H1 (cell line): ENCODE measurements around the gene MYDGF. TPM values are rescaled to one million over a fixed set of nuclear protein-coding genes. Genes with fewer than 3 reads are reported as not detected.

Experiments used
- CTCF ChIA-PET: fragments of 300-600 bp; sonication (Branson Sonifier 250); formaldehyde crosslinking; loops from one replicate; lab custom pipeline; 2021; ENCODE audit not compliant: partially characterized antibody; lab: Charles Lee
- POLR2A ChIA-PET: fragments of 300-600 bp; sonication (Branson Sonifier 250); formaldehyde crosslinking; loops from one replicate; lab custom pipeline; 2021; ENCODE audit warnings: inconsistent platforms; ENCODE audit not compliant: partially characterized antibody; lab: Charles Lee
- DNase-seq, 2 experiments: peaks; one replicate each; pipeline versions ENCODE4 v3.0.0 to v3.0.0-alpha.2; 2010 to 2022; ENCODE audit warnings: low spot score in 2 of 2, low read depth in 1 of 2, mixed read lengths in 1 of 2
- FAIRE-seq: peaks from 2 replicates; lab custom pipeline; 2011; peaks lifted over from hg19 to GRCh38; lab: Jason Lieb, UNC
- H2AFZ ChIP-seq: 2 replicates; pipeline ENCODE4 v1.8.1; 2012; ENCODE audit warnings: low read length, inconsistent platforms
- H2AK5ac ChIP-seq: 2 replicates; pipeline ENCODE4 v1.6.1; 2013; ENCODE audit warnings: low read depth, low read length
- H2BK120ac ChIP-seq: replicated peaks from 2 replicates; pipeline ENCODE3; 2013; ENCODE audit warnings: low read depth, low read length, inconsistent platforms
- H2BK12ac ChIP-seq: 2 replicates; pipeline ENCODE4 v1.6.1; 2013; ENCODE audit warnings: low read depth, low read length
- H2BK15ac ChIP-seq: 2 replicates; pipeline ENCODE4 v1.6.1; 2013; ENCODE audit warnings: low read length
- H2BK20ac ChIP-seq: 2 replicates; pipeline ENCODE4 v1.6.1; 2013; ENCODE audit warnings: low read length
- H2BK5ac ChIP-seq: 2 replicates; pipeline ENCODE4 v1.6.1; 2013; ENCODE audit warnings: low read depth, low read length
- H3K14ac ChIP-seq: 2 replicates; pipeline ENCODE4 v1.6.1; 2013; ENCODE audit warnings: inconsistent platforms; ENCODE audit not compliant: insufficient read length
- H3K18ac ChIP-seq: 2 replicates; pipeline ENCODE4 v1.6.1; 2013; ENCODE audit warnings: low read length; ENCODE audit errors: extremely low read depth
- H3K23ac ChIP-seq: 2 replicates; pipeline ENCODE4 v1.6.1; 2013; ENCODE audit warnings: inconsistent platforms; ENCODE audit not compliant: insufficient read length
- H3K23me2 ChIP-seq: 2 replicates; pipeline ENCODE4 v1.6.1; 2013; ENCODE audit warnings: low read depth, low read length
- H3K27ac ChIP-seq: 2 replicates; pipeline ENCODE4 v1.6.1; 2011; ENCODE audit warnings: low read depth, low read length, inconsistent platforms
- H3K27me3 ChIP-seq, 4 experiments: replicated peaks in 1 of 4; 1 replicate in 1 of 4; 2 replicates in 3 of 4; pipeline versions ENCODE4 v1.6.1 to v1.8.1; 2011 to 2013; ENCODE audit warnings: low read length in 3 of 4, mild to moderate bottlenecking in 3 of 4, inconsistent platforms in 2 of 4, mixed read lengths in 2 of 4, moderate library complexity in 1 of 4; ENCODE audit not compliant: control insufficient read depth in 3 of 4, insufficient read depth in 3 of 4; ENCODE audit errors: extremely low read depth in 1 of 4
- H3K36me3 ChIP-seq, 4 experiments: 2 replicates each; pipeline versions ENCODE4 v1.6.1 to v1.8.1; 2011 to 2013; ENCODE audit warnings: mild to moderate bottlenecking in 4 of 4, low read length in 3 of 4, moderate library complexity in 2 of 4, control low read depth in 1 of 4, inconsistent platforms in 1 of 4; ENCODE audit not compliant: insufficient read depth in 4 of 4, control insufficient read depth in 2 of 4
- H3K4ac ChIP-seq: replicated peaks from 2 replicates; pipeline ENCODE3; 2013; ENCODE audit warnings: low read length, low read depth, mixed read lengths, inconsistent platforms; ENCODE audit not compliant: insufficient read length
- H3K4me1 ChIP-seq, 4 experiments: replicated peaks in 1 of 4; 1 replicate in 1 of 4; 2 replicates in 3 of 4; pipeline versions ENCODE4 v1.6.1 to v1.8.1; 2011 to 2013; ENCODE audit warnings: low read length in 3 of 4, inconsistent platforms in 2 of 4, mixed read lengths in 1 of 4; ENCODE audit not compliant: insufficient read depth in 4 of 4, control insufficient read depth in 3 of 4
- H3K4me2 ChIP-seq, 2 experiments: 2 replicates each; pipeline versions ENCODE4 v1.6.1 to v1.8.1; 2011 to 2013; ENCODE audit warnings: low read depth in 2 of 2, low read length in 2 of 2, control low read depth in 1 of 2, inconsistent platforms in 1 of 2, mild to moderate bottlenecking in 1 of 2; ENCODE audit not compliant: insufficient read depth in 1 of 2
- H3K4me3 ChIP-seq, 4 experiments: fragments of 200-600, 300-600 bp in 1 of 4; sonication (generic), shearing (Covaris generic), sonication (Bioruptor Twin) in 1 of 4; 2 replicates each; pipeline versions ENCODE4 v1.5.1 to v1.8.1; 2011 to 2016; ENCODE audit warnings: low read length in 4 of 4, low read depth in 3 of 4, control low read depth in 2 of 4, inconsistent platforms in 2 of 4, mild to moderate bottlenecking in 2 of 4, mixed read lengths in 1 of 4, moderate library complexity in 1 of 4; ENCODE audit not compliant: insufficient read depth in 2 of 4; ENCODE audit errors: extremely low read depth in 1 of 4
- H3K56ac ChIP-seq: replicated peaks from 2 replicates; pipeline ENCODE3; 2013; ENCODE audit warnings: low read depth, mild to moderate bottlenecking, mixed read lengths, low read length, inconsistent platforms; ENCODE audit not compliant: insufficient read length
- H3K79me1 ChIP-seq: 2 replicates; pipeline ENCODE4 v1.6.1; 2013; ENCODE audit warnings: low read depth, low read length, control low read depth
- H3K79me2 ChIP-seq, 2 experiments: 2 replicates each; pipeline versions ENCODE4 v1.6.1 to v1.8.1; 2012 to 2013; ENCODE audit warnings: low read length in 2 of 2, mild to moderate bottlenecking in 2 of 2, inconsistent platforms in 1 of 2; ENCODE audit not compliant: insufficient read depth in 2 of 2, control insufficient read depth in 1 of 2
- H3K9ac ChIP-seq, 4 experiments: replicated peaks in 1 of 4; 1 replicate in 1 of 4; 2 replicates in 3 of 4; pipeline versions ENCODE4 v1.6.1 to v1.8.1; 2011 to 2013; ENCODE audit warnings: low read depth in 3 of 4, low read length in 3 of 4, control low read depth in 2 of 4, mild to moderate bottlenecking in 2 of 4, moderate library complexity in 2 of 4, inconsistent platforms in 1 of 4; ENCODE audit errors: extremely low read depth in 1 of 4
- H3K9me3 ChIP-seq, 2 experiments: 2 replicates each; pipeline versions ENCODE4 v1.6.1 to v1.8.1; 2012 to 2013; ENCODE audit warnings: mild to moderate bottlenecking in 2 of 2, moderate library complexity in 2 of 2, control low read depth in 1 of 2, inconsistent platforms in 1 of 2, low read depth in 1 of 2, low read length in 1 of 2, mixed read lengths in 1 of 2; ENCODE audit not compliant: insufficient read depth in 2 of 2
- H4K20me1 ChIP-seq, 2 experiments: replicated peaks in 1 of 2; 2 replicates each; pipeline versions ENCODE3 to v1.8.1; 2011 to 2013; ENCODE audit warnings: inconsistent platforms in 2 of 2, low read length in 2 of 2, mild to moderate bottlenecking in 1 of 2; ENCODE audit not compliant: insufficient read depth in 2 of 2, control insufficient read depth in 1 of 2
- H4K5ac ChIP-seq: 2 replicates; pipeline ENCODE4 v1.6.1; 2013; ENCODE audit warnings: low read length, low read depth, mixed read lengths, inconsistent platforms; ENCODE audit not compliant: insufficient read length
- H4K8ac ChIP-seq: 2 replicates; pipeline ENCODE4 v1.8.0; 2013; ENCODE audit warnings: mild to moderate bottlenecking, moderate library complexity, low read length, inconsistent platforms; ENCODE audit not compliant: insufficient read depth; ENCODE audit errors: extremely low read depth
- H4K91ac ChIP-seq: replicated peaks from 2 replicates; pipeline ENCODE3; 2013; ENCODE audit warnings: low read length, mixed read lengths, inconsistent platforms; ENCODE audit not compliant: insufficient read length
- ATF3 ChIP-seq: IDR thresholded peaks from 2 replicates; pipeline ENCODE4 v1.6.1; 2011; ENCODE audit warnings: low read depth, mild to moderate bottlenecking, low read length; ENCODE audit not compliant: insufficient read depth
- BACH1 ChIP-seq: IDR thresholded peaks from 2 replicates; pipeline ENCODE4 v1.6.1; 2012; ENCODE audit warnings: low read length, improper control_type of control experiment
- FOSL1 ChIP-seq: IDR thresholded peaks from 2 replicates; pipeline ENCODE4 v1.6.1; 2011; ENCODE audit warnings: mild to moderate bottlenecking, low read depth, low read length, moderate library complexity; ENCODE audit not compliant: insufficient read depth
- PHF8 ChIP-seq: fragments of 200-600 bp; sonication (generic); conservative IDR thresholded peaks from 2 replicates; pipeline ENCODE4 v1.7.1; 2012; ENCODE audit warnings: low read depth, mild to moderate bottlenecking, inconsistent platforms, low read length, moderate library complexity
- RXRA ChIP-seq: IDR thresholded peaks from 2 replicates; pipeline ENCODE4 v1.6.1; 2011; ENCODE audit warnings: low read depth, mild to moderate bottlenecking, low read length, moderate library complexity; ENCODE audit not compliant: insufficient read depth
- SIRT6 ChIP-seq: IDR thresholded peaks from one replicate; pipeline ENCODE4 v1.7.1; 2012; ENCODE audit warnings: low read length, inconsistent platforms
- SP4 ChIP-seq: IDR thresholded peaks from 2 replicates; pipeline ENCODE4 v1.6.1; 2012; ENCODE audit warnings: low read length, inconsistent platforms
- WGBS, 2 experiments: shearing (Covaris generic) in 1 of 2; methylation state at CpG; one replicate each; pipeline versions ENCODE4 v1.1.6 to v1.1.7; 2013 to 2015; ENCODE audit warnings: low lambda C conversion rate in 2 of 2, mixed read lengths in 2 of 2, inconsistent platforms in 1 of 2, low coverage in 1 of 2, missing lambda C conversion rate in 1 of 2; ENCODE audit not compliant: insufficient replicate concordance in 2 of 2, insufficient coverage in 1 of 2, insufficient read length in 1 of 2; ENCODE audit errors: extremely low coverage in 1 of 2, missing lambda C conversion rate in 1 of 2; 5-methylcytosine and 5-hydroxymethylcytosine counted together
- polyA plus RNA-seq, 7 experiments: library from polyadenylated mRNA; depleted of rRNA in 3 of 7; stranded (reverse) in 5 of 7; unstranded in 2 of 7; fragments of >200 nt in 5 of 7; fragments of 200-250 nt in 2 of 7; gene quantifications; 1 replicate in 5 of 7; 2 replicates in 1 of 7; 4 replicates in 1 of 7; pipeline versions ENCODE4 v1.2.1 to v1.2.3, GENCODE V29; 2011 to 2013; ENCODE audit warnings: missing spikeins in 2 of 7, mixed read lengths in 2 of 7
- total RNA-seq: library from RNA; stranded (reverse); fragmentation: NEBNext Ultra II Directional; extraction: Animal tissue kit (Norgen Biotek cat#: 25700); gene quantifications from 2 replicates; pipeline ENCODE4 v1.2.1, GENCODE V29; 2021

The MYDGF gene
- total and polyA plus RNA-seq, 2 of the 8 experiments (the other 6 are each of a cell fraction or from before 2014, with no cell fraction given), result 40.6 to 51.1 TPM

GRCh38 chr19:4715529-4716221 is 45.5 kb upstream of the MYDGF start:
- no peaks in the 10 kb centered on the region for H3K9me3 ChIP-seq
- H2AFZ ChIP-seq, result no peak overlapping the region
- 0 out of 2 replicates have a peak overlapping the region, but pooled peaks have one; percentile 2 for H4K8ac ChIP-seq
- H3K9ac ChIP-seq, result no peak overlapping the region
- H3K27me3 ChIP-seq, result no peaks in the 10 kb centered on the region
- H4K91ac ChIP-seq, result no peak overlapping the region
- H2BK15ac ChIP-seq, result no peak overlapping the region
- no peak overlapping the region for H2BK20ac ChIP-seq
- H3K4ac ChIP-seq, result no peak overlapping the region
- peaks cover 5 to 21% of the 10 kb centered on the region in 2 experiments for H4K20me1 ChIP-seq
- H3K79me1 ChIP-seq, result peaks cover 2% of the 10 kb centered on the region; the same call in 1 of the 2 replicates
- H2BK12ac ChIP-seq, result no peak overlapping the region
- H2BK120ac ChIP-seq, result no peak overlapping the region
- H3K27ac ChIP-seq, result no peak overlapping the region
- peaks cover 9 to 47% (median 35%) of the 10 kb centered on the region in 4 experiments; a peak in 5 of 8 replicates for H3K36me3 ChIP-seq
- no peak overlapping the region for H3K14ac ChIP-seq
- no peaks in the 10 kb centered on the region for H3K79me2 ChIP-seq
- H3K56ac ChIP-seq, result no peak overlapping the region
- no peak overlapping the region for H2BK5ac ChIP-seq
- H3K4me2 ChIP-seq, result no peak overlapping the region
- no peak overlapping the region for H3K23ac ChIP-seq
- TF ChIP-seq RXRA, result no peak
- TF ChIP-seq BACH1, result no peak
- no peak for TF ChIP-seq ATF3
- TF ChIP-seq SP4, result no peak
- TF ChIP-seq PHF8, result no peak
- TF ChIP-seq FOSL1, result no peak
- no peak for TF ChIP-seq SIRT6
- DNase-seq, result no peak
- FAIRE-seq, result no peak
- H4K5ac ChIP-seq, result no peak overlapping the region
- no peak overlapping the region for H3K18ac ChIP-seq
- H3K4me1 ChIP-seq, result no peaks in the 10 kb centered on the region
- POLR2A ChIA-PET, result interaction anchor here (0.6 kb wide), 1 partner anchor 280 kb away, joined by 3 read pairs; no protein-coding TSS in a partner anchor
- 95% methylated on average over 28 of the region's 28 CpGs; no CpG with 5 or more reads in 1 of the 2 experiments for WGBS, 2 experiments
- H3K4me3 ChIP-seq, result no peak overlapping the region
- H3K23me2 ChIP-seq, result no peaks in the 10 kb centered on the region
- H2AK5ac ChIP-seq, result no peak overlapping the region
- CTCF ChIA-PET, result no interaction called here
